Measurements from ENCODE around the gene PGAP3. TPM values are rescaled to one million over a fixed set of nuclear protein-coding genes. Genes with fewer than 3 reads are reported as not detected.
A peak's percentile ranks its signal among the peaks of the same experiment; 100 is the strongest.

Gene PGAP3
- total and polyA plus RNA-seq, 3 donors from 2014 or later: 21.1 to 37.4 (median 28.6) TPM

- no peak overlapping the region for H3K4me3 ChIP-seq
- H3K9me3 ChIP-seq: no peaks in the 10 kb centered on the region
- intact Hi-C loops (cut with DNase I; ENCODE audit: low total_unique reads): no loop called here
- no peaks in the 10 kb centered on the region for H3K36me3 ChIP-seq (ENCODE audit: low read depth, missing control alignments)
- no peaks in the 10 kb centered on the region for H3K4me1 ChIP-seq
- no peak for DNase-seq
- WGBS, 2 donors: 88 to 90% methylated on average over 13 of the region's 13 CpGs
- TF ChIP-seq POLR2A (IDR thresholded peaks at IDR 0.05) (no peak), CTCF (IDR thresholded peaks at IDR 0.05) (no peak)
- no peak overlapping the region for H3K27ac ChIP-seq
- no peaks in the 10 kb centered on the region for H3K27me3 ChIP-seq
These were observed 9.3 kb downstream of the PGAP3 start for GRCh38 chr17:39678340-39679116.

- no peak for DNase-seq
- H3K4me3 ChIP-seq: no peak overlapping the region
- intact Hi-C loops (cut with DNase I; ENCODE audit: low total_unique reads): no loop called here
- TF ChIP-seq CTCF (IDR thresholded peaks at IDR 0.05) (no peak), POLR2A (IDR thresholded peaks at IDR 0.05) (no peak)
- 60 to 70% methylated on average over 13 of the region's 13 CpGs for WGBS, 2 donors
- H3K9me3 ChIP-seq: no peaks in the 10 kb centered on the region
- H3K4me1 ChIP-seq: no peaks in the 10 kb centered on the region
- no peak overlapping the region for H3K27ac ChIP-seq
- H3K36me3 ChIP-seq (ENCODE audit: low read depth, missing control alignments): no peaks in the 10 kb centered on the region
- H3K27me3 ChIP-seq: no peaks in the 10 kb centered on the region
These were observed 10.1 kb downstream of the PGAP3 start for GRCh38 chr17:39677542-39678339.

- TF ChIP-seq POLR2A (IDR thresholded peaks at IDR 0.05): no peak
- no peaks in the 10 kb centered on the region for H3K36me3 ChIP-seq (ENCODE audit: low read depth, missing control alignments)
- H3K4me3 ChIP-seq: no peak overlapping the region
- no peaks in the 10 kb centered on the region for H3K27me3 ChIP-seq
- DNase-seq: no peak
- intact Hi-C loops (cut with DNase I; ENCODE audit: low total_unique reads): no loop called here
- H3K9me3 ChIP-seq: no peaks in the 10 kb centered on the region
- H3K4me1 ChIP-seq: no peaks in the 10 kb centered on the region
- H3K27ac ChIP-seq: no peak overlapping the region
- WGBS, 2 donors: 79 to 92% methylated on average over 5 to 8 of the region's 8 CpGs
These were observed 10.8 kb downstream of the PGAP3 start for GRCh38 chr17:39677072-39677471.

GRCh38 chr17:39676198-39676819 is 11.5 kb downstream of the PGAP3 start:
- H3K4me3 ChIP-seq: no peak overlapping the region
- 32 to 62% methylated on average over 7 of the region's 7 CpGs for WGBS, 2 donors
- TF ChIP-seq CTCF (IDR thresholded peaks at IDR 0.05) (no peak), POLR2A (IDR thresholded peaks at IDR 0.05) (no peak)
- DNase-seq: peak; percentile 78
- no peaks in the 10 kb centered on the region for H3K4me1 ChIP-seq
- H3K27me3 ChIP-seq: no peaks in the 10 kb centered on the region
- H3K9me3 ChIP-seq: no peaks in the 10 kb centered on the region
- intact Hi-C loops (cut with DNase I; ENCODE audit: low total_unique reads): no loop called here
- no peaks in the 10 kb centered on the region for H3K36me3 ChIP-seq (ENCODE audit: low read depth, missing control alignments)
- H3K27ac ChIP-seq: no peak overlapping the region
